Measurements from ENCODE around the gene MIEF2.

GRCh38 chr17:18234853-18235380, 25.5 kb upstream of the MIEF2 start:
- TF ChIP-seq CTCF (conservative IDR thresholded peaks at IDR 0.05) (no peak), EZH2 (IDR thresholded peaks at IDR 0.05; ENCODE audit: low read depth) (no peak)
